ENCODE data around the gene ATP6V0E1. TPM values are rescaled to one million over a fixed set of nuclear protein-coding genes. Genes with fewer than 3 reads are reported as not detected.

The ATP6V0E1 gene
- total RNA-seq, 2 donors from 2014 or later, result 156 to 193 TPM

DNA sequence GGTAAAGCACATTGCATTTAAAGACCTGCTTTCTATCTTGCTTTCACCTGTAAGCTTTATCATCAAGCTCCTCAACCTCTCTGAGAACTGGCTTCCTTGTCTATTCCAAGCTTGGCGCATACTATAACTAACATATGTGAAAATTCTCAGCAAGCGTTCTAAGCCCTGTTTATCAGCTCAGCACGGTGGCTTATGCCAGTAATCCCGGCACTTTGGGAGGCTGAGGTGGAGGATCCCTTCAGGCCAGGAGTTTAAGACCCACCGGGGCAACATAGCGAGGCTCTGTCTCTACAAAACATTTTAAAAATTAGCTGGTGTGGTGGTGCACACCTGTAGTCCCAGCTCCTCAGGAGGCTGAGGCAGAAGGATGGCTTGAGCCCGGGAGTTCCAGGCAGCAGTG lies 1.6 kb upstream of the ATP6V0E1 start:
- Histone ChIP-seq H3K27me3 (no peaks in the 10 kb centered on the region), H3K36me3 (no peaks in the 10 kb centered on the region), H3K4me3 (no peak overlapping the region), H3K9me3 (no peaks in the 10 kb centered on the region), H3K27ac (no peak overlapping the region), H3K4me1 (peaks cover 0 to 20% of the 10 kb centered on the region in 2 donors)
- DNase-seq (ENCODE audit: low spot score), result no peak
- TF ChIP-seq, protein P1, sequence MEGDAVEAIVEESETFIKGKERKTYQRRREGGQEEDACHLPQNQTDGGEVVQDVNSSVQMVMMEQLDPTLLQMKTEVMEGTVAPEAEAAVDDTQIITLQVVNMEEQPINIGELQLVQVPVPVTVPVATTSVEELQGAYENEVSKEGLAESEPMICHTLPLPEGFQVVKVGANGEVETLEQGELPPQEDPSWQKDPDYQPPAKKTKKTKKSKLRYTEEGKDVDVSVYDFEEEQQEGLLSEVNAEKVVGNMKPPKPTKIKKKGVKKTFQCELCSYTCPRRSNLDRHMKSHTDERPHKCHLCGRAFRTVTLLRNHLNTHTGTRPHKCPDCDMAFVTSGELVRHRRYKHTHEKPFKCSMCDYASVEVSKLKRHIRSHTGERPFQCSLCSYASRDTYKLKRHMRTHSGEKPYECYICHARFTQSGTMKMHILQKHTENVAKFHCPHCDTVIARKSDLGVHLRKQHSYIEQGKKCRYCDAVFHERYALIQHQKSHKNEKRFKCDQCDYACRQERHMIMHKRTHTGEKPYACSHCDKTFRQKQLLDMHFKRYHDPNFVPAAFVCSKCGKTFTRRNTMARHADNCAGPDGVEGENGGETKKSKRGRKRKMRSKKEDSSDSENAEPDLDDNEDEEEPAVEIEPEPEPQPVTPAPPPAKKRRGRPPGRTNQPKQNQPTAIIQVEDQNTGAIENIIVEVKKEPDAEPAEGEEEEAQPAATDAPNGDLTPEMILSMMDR (IDR thresholded peaks at IDR 0.05), result no peak

- Histone ChIP-seq H3K9me3 (no peaks in the 10 kb centered on the region), H3K4me3 (peak overlapping the region; percentile 83 to 86), H3K4me1 (peaks cover 0 to 20% of the 10 kb centered on the region in 2 donors), H3K27ac (peak overlapping the region; percentile 96 to 98), H3K27me3 (no peaks in the 10 kb centered on the region), H3K36me3 (no peaks in the 10 kb centered on the region)
- peak; percentile 93 for DNase-seq (ENCODE audit: low spot score)
- TF ChIP-seq, protein P1 (IDR thresholded peaks at IDR 0.05), result peak in 1 of 2 donors; percentile 53
Observed at GRCh38 chr5:172984244-172984953, 828 bp downstream of the ATP6V0E1 start.

DNA sequence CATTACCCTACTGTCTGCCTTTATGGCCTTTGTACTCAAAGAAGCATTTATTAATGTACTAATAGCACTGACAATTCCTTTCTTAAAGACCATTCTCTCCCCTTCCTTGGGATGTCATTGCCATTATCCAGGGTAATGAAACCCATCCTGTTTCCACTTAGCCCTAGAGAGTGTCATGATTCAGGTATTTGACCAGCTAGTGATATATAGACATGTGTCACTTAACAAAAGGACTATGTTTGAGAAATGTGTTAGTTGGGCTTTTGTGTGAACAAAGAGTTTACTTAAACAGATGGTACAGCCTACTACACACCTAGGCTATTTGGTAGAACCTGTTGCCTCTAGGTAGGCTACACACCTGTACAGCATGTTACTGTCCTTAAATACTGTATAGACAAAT lies 2.0 kb downstream of the ATP6V0E1 start:
- no peak overlapping the region for H3K4me3 ChIP-seq
- no peaks in the 10 kb centered on the region for H3K36me3 ChIP-seq
- H3K27ac ChIP-seq, result no peak overlapping the region
- H3K4me1 ChIP-seq, result peaks cover 0 to 20% of the 10 kb centered on the region in 2 donors
- TF ChIP-seq, protein P1 (IDR thresholded peaks at IDR 0.05), result no peak
- H3K9me3 ChIP-seq, result no peaks in the 10 kb centered on the region
- no peaks in the 10 kb centered on the region for H3K27me3 ChIP-seq
- DNase-seq (ENCODE audit: low spot score), result no peak

- no peaks in the 10 kb centered on the region for H3K27me3 ChIP-seq
- H3K36me3 ChIP-seq, result peaks cover 12% of the 10 kb centered on the region
- no peak overlapping the region for H3K4me3 ChIP-seq
- H3K27ac ChIP-seq, result no peak overlapping the region
- TF ChIP-seq, protein P1 (IDR thresholded peaks at IDR 0.05), result no peak
- peak; percentile 30 for DNase-seq (ENCODE audit: low spot score)
- no peaks in the 10 kb centered on the region for H3K9me3 ChIP-seq
- H3K4me1 ChIP-seq, result peaks cover 0 to 14% of the 10 kb centered on the region in 2 donors
Observed at GRCh38 chr5:172988276-172988675, 4.7 kb downstream of the ATP6V0E1 start.

DNA sequence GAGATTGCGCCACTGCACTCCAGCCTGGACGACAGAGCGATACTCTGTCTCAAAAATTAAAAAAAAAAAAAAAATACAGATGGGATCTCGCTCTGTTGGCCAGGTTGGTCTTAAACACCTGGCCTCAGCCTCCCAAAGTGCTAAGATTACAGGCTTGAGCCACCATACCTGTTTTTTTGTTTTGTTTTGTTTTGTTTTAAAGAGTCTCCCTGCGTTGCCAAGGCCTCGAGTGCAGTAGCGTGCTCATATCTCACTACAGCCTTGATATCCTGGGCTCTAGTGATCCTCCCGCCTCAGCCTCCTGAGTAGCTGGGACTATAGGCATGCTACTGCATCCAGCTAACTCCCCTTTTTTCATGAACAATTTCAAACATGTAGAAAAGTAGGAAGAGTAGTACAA lies 7.2 kb downstream of the ATP6V0E1 start:
- TF ChIP-seq, protein P1 (IDR thresholded peaks at IDR 0.05), result no peak
- no peak for DNase-seq (ENCODE audit: low spot score)
- Histone ChIP-seq H3K4me3 (no peak overlapping the region), H3K27me3 (no peaks in the 10 kb centered on the region), H3K4me1 (peaks cover 0 to 5% of the 10 kb centered on the region in 2 donors), H3K36me3 (peaks cover 22% of the 10 kb centered on the region), H3K9me3 (no peaks in the 10 kb centered on the region), H3K27ac (no peak overlapping the region)

GRCh38 chr5:172994405-172994804 lies 10.8 kb downstream of the ATP6V0E1 start:
- H3K9me3 ChIP-seq, result no peaks in the 10 kb centered on the region

More at GRCh38 chr5:172994405-172994804, 10.8 kb downstream of the ATP6V0E1 start:
- no peaks in the 10 kb centered on the region for H3K27me3 ChIP-seq
- TF ChIP-seq, protein P1 (IDR thresholded peaks at IDR 0.05), result no peak
- peaks cover 36% of the 10 kb centered on the region for H3K36me3 ChIP-seq
- DNase-seq (ENCODE audit: low spot score), result no peak
- H3K4me1 ChIP-seq, result peaks cover 0 to 2% of the 10 kb centered on the region in 2 donors
- no peak overlapping the region for H3K27ac ChIP-seq
- H3K4me3 ChIP-seq, result no peak overlapping the region
